ENCODE data around the gene MEF2D.

The MEF2D gene

DNA sequence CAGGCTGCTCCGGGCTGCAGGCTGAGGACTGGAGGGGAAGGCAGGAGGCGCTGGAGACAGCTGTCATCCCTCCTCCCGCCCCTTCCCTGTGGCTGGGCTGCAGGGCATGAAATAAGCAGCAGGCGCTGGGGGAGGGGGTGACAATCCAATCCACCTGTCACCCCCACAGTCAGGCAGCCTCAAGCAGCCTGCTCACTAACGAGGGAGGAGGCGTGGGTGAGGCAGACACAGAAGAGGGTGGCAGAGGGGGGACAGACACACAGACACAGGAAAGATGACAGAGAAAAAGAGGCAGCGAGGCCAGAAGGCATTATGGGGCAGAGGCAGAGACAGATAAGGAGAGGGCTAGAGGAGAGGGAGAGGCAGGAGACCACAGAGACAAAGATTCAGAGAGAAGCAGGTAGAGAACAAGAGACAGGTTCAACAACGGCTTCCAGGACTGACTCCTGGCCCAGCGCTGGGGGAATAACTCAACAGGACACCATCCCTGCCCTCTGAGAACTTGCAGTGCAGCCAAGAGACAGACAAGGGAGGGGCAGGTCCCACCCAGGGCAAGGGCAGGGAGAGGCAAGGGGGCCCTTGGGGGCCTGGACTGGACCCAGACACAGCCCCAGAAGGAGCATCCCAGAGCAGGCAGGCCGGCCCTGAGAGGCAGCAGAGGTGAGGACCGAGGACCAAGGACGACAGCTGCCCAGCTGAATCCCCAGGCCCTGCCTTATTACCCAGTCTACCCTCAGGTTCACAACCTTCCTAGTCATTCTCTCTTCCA is 11.2 kb downstream of the MEF2D start:
- FAIRE-seq: no peak

DNA sequence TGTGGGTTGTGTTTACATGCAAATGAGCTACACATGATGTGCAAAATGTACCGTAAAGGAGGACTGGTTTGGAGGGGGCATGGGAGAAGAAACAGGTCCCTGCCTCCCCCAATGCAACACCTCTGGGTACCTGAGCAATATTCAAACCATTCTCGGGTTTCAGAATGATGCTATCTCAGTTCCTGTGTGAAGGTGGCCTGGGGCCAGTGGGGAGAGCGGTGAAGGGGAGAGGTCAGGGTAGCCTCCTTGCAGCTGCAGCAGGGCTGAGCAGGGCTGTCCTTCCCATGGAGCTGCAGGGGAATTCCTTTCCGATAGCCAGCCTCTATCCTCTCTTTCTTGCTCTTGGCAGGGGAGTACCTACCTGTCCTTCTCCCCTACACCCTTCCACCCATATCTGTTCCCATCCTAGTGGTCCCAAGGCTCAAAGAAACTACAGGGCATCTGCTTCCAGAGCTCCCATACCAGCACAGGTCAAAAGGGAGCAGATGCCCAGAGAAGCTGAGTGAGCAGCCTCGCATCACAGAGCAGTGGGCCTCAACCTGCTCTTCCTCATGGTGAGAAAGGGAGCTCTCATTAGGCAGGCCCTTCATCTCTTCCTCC is 11.9 kb downstream of the MEF2D start:
- no peak for FAIRE-seq
- no peak for DNase-seq (ENCODE audit: low spot score)

More for the DNA sequence above, 11.2 kb downstream of the MEF2D start:
- no peak for DNase-seq (ENCODE audit: low spot score)

DNA sequence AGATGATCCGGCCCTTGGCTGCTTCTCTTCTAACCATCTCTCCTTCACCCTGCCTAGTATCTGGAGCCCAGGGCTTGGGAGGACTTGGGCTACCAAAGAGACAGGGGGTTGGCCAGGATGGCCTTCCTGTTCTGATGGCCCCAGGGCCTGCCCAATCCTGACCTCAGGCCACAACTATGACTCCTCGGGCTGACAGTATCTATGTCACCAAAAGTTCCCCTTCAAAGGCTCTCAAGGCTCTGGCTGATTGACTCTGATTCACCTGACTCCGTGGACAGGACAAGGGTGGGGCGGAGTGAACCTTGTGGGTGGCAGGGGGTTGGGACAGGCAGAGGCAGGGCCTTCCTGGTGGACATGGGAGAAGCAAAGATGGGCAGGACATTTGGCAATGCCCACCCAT is 12.7 kb downstream of the MEF2D start:
- DNase-seq (ENCODE audit: low spot score): no peak
- no peak for FAIRE-seq

DNA sequence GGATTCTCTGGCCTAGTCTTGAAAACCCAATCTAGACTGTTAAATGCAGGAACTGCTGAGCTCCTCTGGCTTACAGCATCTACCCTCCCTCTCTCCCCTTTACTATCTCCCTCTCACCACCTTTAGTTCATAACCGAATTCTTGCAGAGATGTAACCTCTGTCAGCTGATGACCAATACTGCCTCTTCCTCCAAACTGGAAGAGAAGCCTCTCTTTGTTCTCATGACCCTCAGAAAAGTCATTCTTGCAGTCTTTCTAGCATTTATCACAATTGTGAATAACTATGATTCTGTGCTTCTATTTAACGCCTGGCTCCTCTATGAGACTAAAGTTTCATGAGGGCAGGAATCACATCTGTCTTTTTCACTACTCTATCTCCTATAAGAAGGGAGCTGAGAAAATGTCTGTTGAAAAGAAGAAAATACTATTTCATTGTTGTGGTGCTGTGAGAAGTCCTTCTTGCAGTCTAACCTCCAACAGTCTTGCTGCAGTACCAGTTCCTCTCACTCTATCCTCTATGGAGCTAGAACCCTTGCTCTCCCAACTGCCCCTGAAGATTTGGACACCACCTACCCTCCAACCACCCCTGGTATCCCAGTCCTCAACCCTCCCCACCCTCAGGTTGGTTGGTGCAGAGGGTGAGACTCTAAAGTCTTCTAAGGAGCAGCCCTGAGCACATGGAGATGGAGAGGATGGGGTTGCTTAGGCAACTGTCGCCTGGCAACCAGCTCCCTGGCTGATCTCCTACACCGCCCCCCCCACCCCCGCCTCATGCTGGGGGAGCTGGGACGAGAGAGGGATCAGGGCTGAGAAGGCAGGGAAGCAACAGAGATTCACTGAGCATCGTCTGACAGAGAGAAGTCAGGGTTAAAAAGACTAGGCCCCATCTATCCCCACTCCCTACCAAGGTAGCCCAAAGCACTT is 13.9 kb downstream of the MEF2D start:
- no peak for DNase-seq (ENCODE audit: low spot score)
- no peak for FAIRE-seq

DNA sequence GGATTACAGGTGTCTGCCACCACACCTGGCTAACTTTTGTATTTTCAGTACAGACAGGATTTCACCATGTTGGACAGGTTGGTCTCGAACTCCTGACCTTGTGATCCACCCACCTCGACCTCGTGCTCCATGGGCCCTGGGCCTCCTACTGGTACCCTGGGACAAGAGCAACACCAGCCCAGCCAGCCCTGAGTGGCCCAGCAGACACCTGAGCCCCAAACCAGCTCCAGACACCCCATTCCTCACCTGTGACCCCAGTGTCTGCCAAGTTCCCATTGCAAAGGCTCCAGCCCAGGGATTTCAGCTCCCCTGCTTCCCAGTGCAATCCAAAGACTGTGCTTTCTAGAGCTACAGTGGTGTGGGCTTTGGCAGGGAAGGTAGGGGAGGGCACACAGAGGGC is 14.6 kb downstream of the MEF2D start:
- no peak for DNase-seq (ENCODE audit: low spot score)
- no peak for FAIRE-seq

DNA sequence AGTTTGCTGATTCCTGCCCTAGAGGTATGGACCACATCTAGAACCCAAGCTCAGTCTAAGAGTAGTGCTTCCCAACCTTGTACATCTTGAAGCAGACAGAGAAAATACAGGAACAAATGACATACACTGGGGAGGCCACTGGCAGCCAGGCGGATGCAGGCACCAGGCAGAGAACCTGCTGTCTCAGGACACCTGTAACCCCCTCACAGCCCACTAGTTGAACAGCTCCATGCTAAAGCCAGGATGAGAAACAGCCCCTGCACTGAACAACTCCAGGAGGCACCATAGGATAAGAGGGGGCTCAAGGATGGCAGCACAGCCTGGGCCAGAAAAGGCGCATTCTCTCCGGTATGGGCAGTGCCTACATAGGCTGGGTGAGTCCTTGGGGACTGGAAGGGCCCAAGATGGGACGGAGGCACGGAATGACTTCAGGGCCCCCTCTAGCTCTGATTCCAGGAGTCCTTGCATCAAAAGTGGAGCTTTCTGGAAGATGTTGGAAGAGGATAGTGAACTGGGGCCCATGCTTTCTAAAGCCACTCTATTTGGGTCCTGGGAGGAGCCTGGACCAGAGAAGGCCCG is 16.0 kb downstream of the MEF2D start:
- no peak for DNase-seq (ENCODE audit: low spot score)
- FAIRE-seq: no peak

DNA sequence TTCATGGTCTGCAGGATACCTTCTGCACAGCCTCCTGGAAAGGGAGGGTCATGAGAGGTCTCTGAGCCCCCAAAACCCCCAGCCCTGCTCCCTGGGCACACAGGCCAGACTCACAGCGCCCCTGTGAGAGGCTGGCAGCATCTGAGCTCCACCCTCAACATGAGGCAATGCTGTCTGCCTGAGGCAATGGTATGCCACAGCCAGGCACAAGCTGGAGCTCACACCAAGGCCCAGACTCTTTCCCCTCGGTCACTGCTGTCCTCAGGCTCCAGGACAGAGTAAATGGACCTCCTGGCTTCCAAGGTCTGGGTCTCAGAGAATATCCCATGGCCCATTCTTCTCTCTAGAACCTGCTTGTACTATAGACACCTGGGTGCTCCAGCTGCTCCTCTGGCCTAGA is 17.2 kb downstream of the MEF2D start:
- FAIRE-seq (no peak), DNase-seq (ENCODE audit: low spot score) (no peak)

DNA sequence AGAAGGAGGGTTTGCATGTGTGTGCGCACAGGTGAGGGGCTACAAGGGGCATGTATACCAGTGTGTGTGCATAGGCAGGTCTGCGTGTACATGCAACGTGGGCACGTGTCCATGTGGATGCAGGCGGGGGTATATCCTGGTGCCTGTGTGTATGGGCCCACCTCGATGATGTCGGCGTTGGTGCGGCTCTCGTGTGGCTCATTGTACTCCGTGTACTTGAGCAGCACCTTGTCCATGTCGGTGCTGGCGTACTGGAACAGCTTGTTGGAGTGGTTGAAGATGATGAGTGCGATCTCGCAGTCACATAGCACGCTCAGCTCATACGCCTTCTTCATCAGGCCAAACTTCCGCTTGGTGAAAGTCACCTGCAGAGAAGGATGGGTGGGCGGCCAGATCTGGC is 18.3 kb downstream of the MEF2D start:
- FAIRE-seq: no peak

DNA sequence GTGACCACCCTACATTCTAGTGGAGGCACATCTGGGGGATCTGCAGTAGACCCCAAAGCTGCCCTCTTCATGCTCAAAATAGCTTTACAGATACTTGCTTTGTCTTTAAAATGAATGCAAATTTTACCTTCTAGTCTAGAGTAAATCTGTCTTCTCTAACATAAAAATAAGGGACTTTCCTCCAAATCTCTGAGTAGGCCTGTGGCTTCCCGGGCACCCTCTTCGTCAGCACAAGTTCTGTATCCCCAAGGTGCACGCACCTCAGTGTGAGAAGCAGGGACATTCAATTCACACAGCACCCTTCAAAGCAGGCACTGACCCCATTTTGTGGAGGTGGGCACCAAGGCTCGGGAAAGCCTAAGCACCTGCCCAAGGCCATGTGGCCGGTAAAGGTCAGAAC is 19.0 kb downstream of the MEF2D start:
- FAIRE-seq (no peak), DNase-seq (ENCODE audit: low spot score) (no peak)

More for the DNA sequence above, 18.3 kb downstream of the MEF2D start:
- no peak for DNase-seq (ENCODE audit: low spot score)

DNA sequence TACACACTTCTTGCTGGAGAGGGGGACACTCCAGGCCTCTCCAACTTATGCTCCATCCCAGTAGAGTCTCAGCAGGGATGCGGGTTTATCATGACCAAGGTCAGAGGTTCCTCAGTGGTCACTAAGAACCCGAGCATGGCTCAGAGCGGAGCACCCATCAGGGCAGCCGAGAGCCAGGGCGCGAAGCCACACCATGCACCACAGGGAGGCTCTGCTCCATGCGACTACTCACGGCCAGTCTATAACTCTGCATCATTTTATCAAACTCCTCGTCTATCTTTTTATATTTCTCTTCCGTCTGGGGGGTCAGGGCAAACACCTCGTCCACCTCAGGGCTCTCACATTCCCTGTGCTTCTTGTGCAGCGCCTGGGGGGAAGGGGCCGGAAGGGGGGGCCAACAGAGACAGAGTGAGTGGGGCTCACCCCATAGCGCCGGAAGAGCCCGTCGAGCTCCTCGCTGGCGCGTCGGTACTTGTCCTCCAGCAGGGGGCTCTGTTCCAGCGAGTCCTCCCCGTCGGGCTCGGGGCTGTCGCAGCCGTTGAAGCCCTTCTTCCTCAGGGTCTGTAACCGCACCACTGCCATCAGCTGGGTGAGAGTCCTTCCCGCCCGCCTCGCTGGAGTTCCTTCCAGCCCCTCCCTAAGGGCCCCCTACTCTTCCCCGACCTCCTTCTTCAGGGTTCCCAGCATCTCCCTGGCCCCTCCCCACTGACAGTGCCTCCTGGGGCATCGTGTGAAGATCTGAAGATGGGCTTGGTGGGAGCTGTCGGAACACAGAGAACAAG is 20.0 kb downstream of the MEF2D start:
- no peak for FAIRE-seq
- DNase-seq (ENCODE audit: low spot score): peak; percentile 40

DNA sequence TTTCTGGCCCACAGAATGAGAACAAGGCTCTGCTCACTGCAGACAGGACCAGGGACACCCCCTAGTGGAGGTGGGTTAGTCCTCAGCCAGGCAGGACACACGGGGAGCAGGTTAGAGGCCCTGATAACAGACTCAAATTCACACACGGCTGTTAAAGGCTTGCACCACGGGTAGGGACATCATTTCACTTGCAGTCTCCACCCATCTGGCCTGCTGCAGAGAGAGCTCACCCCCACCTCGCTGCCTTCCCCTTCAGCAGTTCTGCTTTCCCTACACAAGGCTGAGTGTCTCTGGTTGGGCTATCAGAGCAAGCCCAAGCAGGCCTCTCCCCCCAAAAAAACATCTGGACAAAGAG is 20.6 kb downstream of the MEF2D start:
- DNase-seq (ENCODE audit: low spot score) (no peak), FAIRE-seq (no peak)

DNA sequence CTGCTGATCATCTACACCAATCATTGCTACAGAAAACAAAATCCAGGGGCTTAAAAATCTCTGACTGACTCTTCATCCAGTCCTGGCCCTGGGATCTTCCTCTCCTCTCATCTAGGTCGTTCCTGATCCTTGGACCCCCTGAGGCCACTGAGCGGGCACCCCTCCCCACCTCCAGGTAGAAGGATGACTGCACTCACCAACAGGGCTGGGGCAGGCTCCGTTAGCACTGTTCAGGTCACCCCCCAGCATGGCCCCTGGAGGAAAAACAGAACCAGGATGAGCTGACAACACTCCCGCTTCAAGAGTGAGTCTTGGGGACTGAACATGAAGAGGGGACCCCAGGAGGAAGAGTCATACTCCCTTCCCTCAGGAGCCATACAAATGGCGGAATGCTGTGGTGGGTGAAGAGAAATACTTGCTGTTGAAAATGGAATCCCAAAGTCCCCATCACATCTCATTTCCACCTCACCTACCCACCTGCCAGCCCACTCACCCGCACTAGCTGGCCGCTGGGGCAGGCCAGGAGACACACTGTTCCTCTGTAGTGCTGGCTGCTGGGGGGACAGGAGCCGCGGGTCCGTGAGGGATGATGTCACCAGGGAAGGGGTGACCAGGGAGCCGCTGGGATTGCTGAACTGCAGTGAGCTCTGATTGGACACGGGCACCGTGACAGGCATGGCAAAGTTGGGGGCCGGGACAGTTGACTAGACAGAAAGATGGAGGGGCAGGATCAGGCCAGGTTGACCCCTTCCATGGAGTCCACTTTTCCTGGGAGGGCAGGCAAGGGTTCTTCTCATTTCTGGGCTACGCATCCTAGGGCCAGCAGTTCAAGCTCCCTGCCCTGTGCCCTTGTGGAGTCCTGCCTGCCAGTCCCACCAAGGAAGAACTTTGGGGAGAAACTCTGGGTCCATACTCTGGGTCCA is 21.2 kb downstream of the MEF2D start:
- FAIRE-seq: no peak
- no peak for DNase-seq (ENCODE audit: low spot score)

DNA sequence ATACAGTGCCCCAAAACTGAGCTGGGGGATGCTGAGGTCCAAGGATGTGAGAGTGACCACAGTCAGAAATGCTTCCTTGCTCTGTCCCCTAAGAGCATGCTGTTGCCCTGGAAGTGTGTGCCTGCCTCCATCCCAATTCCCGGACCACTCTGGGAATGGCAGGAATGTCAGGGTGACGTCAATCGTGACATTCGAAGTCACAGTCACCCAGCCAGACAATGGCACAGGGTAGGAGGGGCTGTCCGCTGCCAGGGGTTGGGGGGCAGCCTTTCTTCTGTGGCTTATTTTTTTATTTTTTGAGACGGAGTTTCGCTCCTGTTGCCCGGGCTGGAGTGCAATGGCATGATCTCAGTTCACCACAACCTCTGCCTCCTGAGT is 22.3 kb downstream of the MEF2D start:
- FAIRE-seq (no peak), DNase-seq (ENCODE audit: low spot score) (no peak)

DNA sequence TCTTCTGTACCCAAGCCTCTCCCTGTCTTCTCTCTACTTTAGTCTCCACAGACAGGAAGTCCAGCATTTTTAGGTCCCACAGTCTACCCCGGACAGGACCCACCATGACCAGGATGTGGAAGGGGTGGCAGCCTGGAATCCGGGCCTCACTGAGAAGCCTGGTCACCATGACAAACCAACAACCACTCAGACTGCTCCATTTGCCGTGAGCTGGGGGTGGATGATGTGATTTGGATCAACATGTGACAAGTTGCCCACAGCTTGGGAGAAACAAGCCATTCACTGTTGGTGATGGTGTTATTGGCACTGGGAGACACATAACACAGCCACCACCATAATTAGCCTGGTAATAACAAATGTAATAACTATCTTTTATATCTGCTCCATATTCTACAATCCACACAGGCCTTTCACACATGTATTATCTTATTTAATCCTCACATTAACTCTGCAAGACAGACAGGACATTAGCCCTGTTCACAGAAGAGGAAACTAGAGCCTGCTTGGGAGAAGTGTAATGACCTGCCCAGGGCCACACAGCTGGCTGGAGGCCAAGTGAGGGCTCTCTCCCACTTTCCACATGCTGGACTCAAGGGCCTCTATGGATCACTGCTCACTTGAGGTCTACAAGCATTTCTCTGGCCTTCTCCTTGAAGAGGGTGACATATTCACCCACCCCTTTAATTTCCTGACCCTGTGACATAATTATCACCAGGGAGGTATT is 22.9 kb downstream of the MEF2D start:
- no peak for FAIRE-seq
- DNase-seq (ENCODE audit: low spot score): no peak

DNA sequence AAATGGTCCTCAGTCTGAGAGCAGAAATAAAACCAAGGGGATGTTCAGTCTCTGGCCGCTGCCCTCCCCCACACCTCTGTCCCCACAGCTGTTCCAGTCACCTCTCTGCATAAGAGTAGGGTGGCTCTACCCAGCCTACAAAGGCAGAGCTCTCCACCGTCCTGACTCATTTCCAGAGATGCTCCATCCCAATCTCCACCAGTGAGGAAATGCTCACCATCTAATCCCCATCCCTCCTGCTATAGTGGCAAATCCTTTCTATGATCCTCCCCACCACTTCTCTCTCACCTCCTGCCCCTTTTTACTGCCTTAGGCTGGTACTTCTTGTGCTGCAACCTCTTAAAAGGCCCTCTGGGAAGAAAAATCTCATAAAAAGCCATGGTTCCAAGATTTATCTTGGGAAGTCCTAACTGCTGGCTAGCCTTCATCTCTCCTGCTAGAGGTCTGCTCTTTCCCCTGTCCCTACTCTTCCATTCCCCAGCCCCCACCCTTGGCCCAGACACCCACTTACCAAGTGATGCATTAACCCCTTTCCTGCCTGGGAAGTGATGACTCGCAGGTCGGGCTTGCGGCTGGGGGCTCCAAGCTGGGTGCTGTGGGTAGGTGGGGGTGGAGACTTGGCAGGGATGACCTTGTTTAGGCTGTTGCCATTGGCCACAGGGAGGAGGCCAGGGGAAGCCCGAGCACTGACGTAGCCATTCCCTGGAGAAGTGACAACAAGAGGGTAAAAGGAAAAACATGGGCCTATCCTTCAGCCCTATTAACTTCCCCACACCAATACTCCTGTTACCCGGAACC is 23.9 kb downstream of the MEF2D start:
- FAIRE-seq: no peak
- DNase-seq (ENCODE audit: low spot score): peak; percentile 26

DNA sequence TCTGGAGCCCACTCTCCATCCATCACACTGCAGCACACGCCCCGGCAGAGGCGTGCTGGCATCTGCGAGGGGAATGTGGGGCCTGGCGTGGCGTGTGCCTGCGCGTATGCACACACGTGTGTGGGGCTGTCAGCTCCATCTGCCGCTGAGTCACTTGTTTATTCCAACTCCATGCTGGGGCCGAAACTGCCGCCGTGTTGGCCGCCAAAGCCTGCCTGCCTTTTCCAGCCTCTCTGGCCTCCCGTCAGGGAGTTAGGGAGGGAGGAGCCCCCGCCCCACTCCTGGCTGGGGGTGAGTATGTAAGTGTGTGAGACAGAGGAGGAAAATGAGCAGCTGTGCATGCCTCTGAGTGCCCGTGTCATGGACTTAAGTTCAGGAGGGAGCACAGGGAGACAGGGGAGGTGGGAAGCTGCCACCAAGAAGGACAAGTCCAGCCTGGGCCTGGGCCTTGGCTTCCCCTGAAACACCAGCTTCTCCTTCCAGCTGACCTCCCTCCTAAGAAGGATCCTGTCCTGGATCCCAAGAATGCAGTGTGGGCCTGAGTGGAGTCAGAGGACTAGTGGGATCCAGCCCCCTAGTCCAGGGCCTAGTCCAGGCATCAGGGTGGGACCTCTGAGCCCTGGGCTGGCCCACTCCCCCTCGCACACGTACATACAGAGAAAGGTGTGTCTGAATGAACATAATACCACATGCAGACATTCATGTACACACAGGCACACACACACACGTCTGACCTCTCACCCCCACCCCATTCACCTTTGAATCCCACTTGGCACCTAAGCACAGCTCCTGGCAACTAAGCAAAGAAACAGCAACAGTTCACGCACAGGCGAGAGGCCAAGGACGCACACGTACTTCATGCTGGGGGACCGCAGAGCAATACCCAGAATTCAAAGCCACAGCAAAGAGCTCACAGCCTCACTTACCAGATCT is 24.7 kb downstream of the MEF2D start:
- DNase-seq (ENCODE audit: low spot score): no peak
- FAIRE-seq: no peak

DNA sequence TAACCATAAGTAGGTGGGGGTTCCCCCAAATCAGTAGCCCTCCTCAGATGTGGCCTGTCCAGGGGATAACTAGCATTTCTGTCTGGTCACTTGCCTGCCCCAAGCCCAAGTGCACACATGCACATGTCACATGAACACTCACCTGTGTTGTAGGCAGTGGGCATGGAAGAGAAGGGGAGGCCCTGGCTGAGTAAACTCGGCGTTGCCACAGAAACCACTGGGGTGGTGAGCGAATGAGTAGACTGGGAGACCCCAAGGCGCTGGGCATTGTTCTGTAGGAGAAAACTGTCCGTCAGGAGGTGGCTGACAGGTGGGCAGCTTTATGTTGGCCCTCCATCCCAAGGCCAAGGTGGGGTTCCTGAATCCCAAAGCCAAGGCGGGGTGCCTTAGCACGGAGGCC is 25.6 kb downstream of the MEF2D start:
- FAIRE-seq (no peak), DNase-seq (ENCODE audit: low spot score) (no peak)
